ENCODE results near the gene ELMO1.

- TF ChIP-seq POLR2AphosphoS5 (IDR thresholded peaks at IDR 0.05; ENCODE audit: low read depth, low read length) = no peak
- TF ChIP-seq POLR2A (IDR thresholded peaks at IDR 0.05; ENCODE audit: low read depth, low read length) = no peak
These were observed 448.8 kb downstream of the ELMO1 start for GRCh38 chr7:36999626-37000485.

Data from GM12892 (cell line).